ENCODE measurements around the gene CSNK2A3. TPM values are rescaled to one million over a fixed set of nuclear protein-coding genes. Genes with fewer than 3 reads are reported as not detected.

CSNK2A3 gene
- total and polyA plus RNA-seq, 2 experiments from 2014 or later, result 0.91 to 4.1 TPM

DNA sequence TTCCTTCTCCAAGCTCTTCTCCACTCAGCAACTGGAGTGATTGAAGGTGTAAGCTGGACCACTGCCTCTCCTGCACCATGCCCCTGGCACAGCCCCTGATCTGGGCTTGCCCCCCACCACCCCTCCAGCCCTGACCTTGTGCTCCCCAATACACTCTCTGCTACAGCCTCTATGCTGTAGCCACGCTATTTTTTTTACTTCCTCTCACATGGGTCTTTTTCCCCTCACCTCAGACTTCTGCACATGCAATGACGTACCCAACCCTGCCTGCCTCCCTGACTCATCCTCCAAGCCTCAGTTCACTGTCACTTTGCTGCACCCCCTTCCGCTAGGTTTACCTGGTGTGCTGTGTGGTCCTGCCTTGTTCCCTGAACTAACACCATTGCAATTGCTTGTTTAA, 9.0 kb downstream of the CSNK2A3 start:
- Mint-ChIP-seq H3K4me3 (no peak overlapping the region), H3K27ac (no peak overlapping the region; the same call in 1 of the 2 replicates), H3K27me3 (ENCODE audit: insufficient read depth, low read depth, poor library complexity) (peaks cover 4% of the 10 kb centered on the region), H3K9me3 (no peaks in the 10 kb centered on the region; the same call in 2 of the 3 replicates), H3K4me1 (no peaks in the 10 kb centered on the region), H3K36me3 (ENCODE audit: low read depth) (no peaks in the 10 kb centered on the region)
- ATAC-seq (no peak), DNase-seq (ENCODE audit: low spot score) (no peak)
- Histone ChIP-seq H4K20me1 (replicated peaks; ENCODE audit: insufficient read depth) (no peaks in the 10 kb centered on the region), H3K4me1 (ENCODE audit: insufficient read depth) (no peaks in the 10 kb centered on the region), H3K27me3 (ENCODE audit: insufficient read depth) (no peaks in the 10 kb centered on the region), H3K4me2 (no peak overlapping the region), H3K36me3 (ENCODE audit: insufficient read depth) (no peaks in the 10 kb centered on the region), H3F3A (replicated peaks; ENCODE audit: low read depth) (no peaks in the 10 kb centered on the region), H3K4me3 (no peak overlapping the region), H3K79me2 (replicated peaks; ENCODE audit: insufficient read depth) (no peaks in the 10 kb centered on the region), H2AFZ (no peak overlapping the region), H3K9me2 (ENCODE audit: insufficient read depth) (no peaks in the 10 kb centered on the region), H3K27ac (ENCODE audit: low read depth) (no peak overlapping the region)
- TF ChIP-seq EZH2 (IDR thresholded peaks at IDR 0.05; ENCODE audit: low read depth, unreplicated experiment) (no peak), EZH2phosphoT487 (IDR thresholded peaks at IDR 0.05; ENCODE audit: unreplicated experiment) (no peak), ZNF331 (CRISPR knock-in tag; IDR thresholded peaks at IDR 0.05; ENCODE audit: low read depth) (no peak), REST (IDR thresholded peaks at IDR 0.05; ENCODE audit: unreplicated experiment) (no peak), JUNB (IDR thresholded peaks at IDR 0.05; ENCODE audit: unreplicated experiment) (no peak), STAT1 (IDR thresholded peaks at IDR 0.05; ENCODE audit: unreplicated experiment) (no peak)
- TF ChIP-seq, protein P1, sequence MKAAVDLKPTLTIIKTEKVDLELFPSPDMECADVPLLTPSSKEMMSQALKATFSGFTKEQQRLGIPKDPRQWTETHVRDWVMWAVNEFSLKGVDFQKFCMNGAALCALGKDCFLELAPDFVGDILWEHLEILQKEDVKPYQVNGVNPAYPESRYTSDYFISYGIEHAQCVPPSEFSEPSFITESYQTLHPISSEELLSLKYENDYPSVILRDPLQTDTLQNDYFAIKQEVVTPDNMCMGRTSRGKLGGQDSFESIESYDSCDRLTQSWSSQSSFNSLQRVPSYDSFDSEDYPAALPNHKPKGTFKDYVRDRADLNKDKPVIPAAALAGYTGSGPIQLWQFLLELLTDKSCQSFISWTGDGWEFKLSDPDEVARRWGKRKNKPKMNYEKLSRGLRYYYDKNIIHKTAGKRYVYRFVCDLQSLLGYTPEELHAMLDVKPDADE (IDR thresholded peaks at IDR 0.05), result no peak

DNA sequence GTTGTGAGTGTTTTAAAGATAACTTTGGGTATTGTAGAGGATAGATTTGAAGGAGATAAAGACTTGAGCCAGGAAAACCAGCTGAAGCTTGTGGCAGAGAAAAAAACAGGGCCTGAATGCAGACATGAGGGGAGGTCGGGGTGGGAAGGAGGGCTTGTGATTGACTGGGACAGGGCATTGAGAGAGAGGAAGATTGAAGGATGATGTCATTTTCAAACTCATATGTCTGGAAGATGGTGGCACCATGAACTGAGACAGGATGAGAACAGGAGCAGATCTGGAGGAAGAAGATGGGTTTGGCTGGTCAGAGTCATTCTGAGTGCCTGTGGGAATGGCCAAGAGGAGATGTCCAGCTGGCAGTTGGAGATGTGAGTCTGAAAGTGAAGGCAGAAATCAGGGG, 14.7 kb downstream of the CSNK2A3 start:
- no peaks in the 10 kb centered on the region for H3K79me2 ChIP-seq (replicated peaks; ENCODE audit: insufficient read depth)
- no peaks in the 10 kb centered on the region for H3K9me3 Mint-ChIP-seq

More for the DNA sequence above, 14.7 kb downstream of the CSNK2A3 start:
- H3K27me3 Mint-ChIP-seq (ENCODE audit: insufficient read depth, low read depth, poor library complexity), result peaks cover 2% of the 10 kb centered on the region
- no peak overlapping the region for H3K27ac Mint-ChIP-seq
- no peak overlapping the region for H3K4me3 ChIP-seq
- no peak overlapping the region for H3K4me3 Mint-ChIP-seq
- H3K9me2 ChIP-seq (ENCODE audit: insufficient read depth), result no peaks in the 10 kb centered on the region
- H3F3A ChIP-seq (replicated peaks; ENCODE audit: low read depth), result no peaks in the 10 kb centered on the region
- peaks cover 8% of the 10 kb centered on the region for H3K4me1 Mint-ChIP-seq
- no peaks in the 10 kb centered on the region for H3K27me3 ChIP-seq (ENCODE audit: insufficient read depth)
- no peaks in the 10 kb centered on the region for H3K36me3 Mint-ChIP-seq (ENCODE audit: low read depth)
- DNase-seq (ENCODE audit: low spot score), result no peak
- no peak for ATAC-seq
- H4K20me1 ChIP-seq (replicated peaks; ENCODE audit: insufficient read depth), result no peaks in the 10 kb centered on the region
- TF ChIP-seq ZNF114 (CRISPR knock-in tag; IDR thresholded peaks at IDR 0.05) (no peak), STAT1 (IDR thresholded peaks at IDR 0.05; ENCODE audit: unreplicated experiment) (no peak), JUNB (IDR thresholded peaks at IDR 0.05; ENCODE audit: unreplicated experiment) (no peak), EZH2phosphoT487 (IDR thresholded peaks at IDR 0.05; ENCODE audit: unreplicated experiment) (no peak), POLR2AphosphoS5 (IDR thresholded peaks at IDR 0.05; ENCODE audit: low read depth) (no peak), EZH2 (IDR thresholded peaks at IDR 0.05; ENCODE audit: low read depth, unreplicated experiment) (no peak), CREB1 (CRISPR knock-in tag; IDR thresholded peaks at IDR 0.05; ENCODE audit: low read depth) (no peak), NANOG (IDR thresholded peaks at IDR 0.05; ENCODE audit: borderline replicate concordance) (no peak)
- no peaks in the 10 kb centered on the region for H3K36me3 ChIP-seq (ENCODE audit: insufficient read depth)
- H3K27ac ChIP-seq (ENCODE audit: low read depth), result no peak overlapping the region
- no peak overlapping the region for H3K4me2 ChIP-seq
- no peak overlapping the region for H2AFZ ChIP-seq
- H3K4me1 ChIP-seq (ENCODE audit: insufficient read depth), result no peaks in the 10 kb centered on the region

Measured in GM23338 (cell line).